ENCODE measurements around the gene ATPAF2.

ATPAF2 gene

DNA sequence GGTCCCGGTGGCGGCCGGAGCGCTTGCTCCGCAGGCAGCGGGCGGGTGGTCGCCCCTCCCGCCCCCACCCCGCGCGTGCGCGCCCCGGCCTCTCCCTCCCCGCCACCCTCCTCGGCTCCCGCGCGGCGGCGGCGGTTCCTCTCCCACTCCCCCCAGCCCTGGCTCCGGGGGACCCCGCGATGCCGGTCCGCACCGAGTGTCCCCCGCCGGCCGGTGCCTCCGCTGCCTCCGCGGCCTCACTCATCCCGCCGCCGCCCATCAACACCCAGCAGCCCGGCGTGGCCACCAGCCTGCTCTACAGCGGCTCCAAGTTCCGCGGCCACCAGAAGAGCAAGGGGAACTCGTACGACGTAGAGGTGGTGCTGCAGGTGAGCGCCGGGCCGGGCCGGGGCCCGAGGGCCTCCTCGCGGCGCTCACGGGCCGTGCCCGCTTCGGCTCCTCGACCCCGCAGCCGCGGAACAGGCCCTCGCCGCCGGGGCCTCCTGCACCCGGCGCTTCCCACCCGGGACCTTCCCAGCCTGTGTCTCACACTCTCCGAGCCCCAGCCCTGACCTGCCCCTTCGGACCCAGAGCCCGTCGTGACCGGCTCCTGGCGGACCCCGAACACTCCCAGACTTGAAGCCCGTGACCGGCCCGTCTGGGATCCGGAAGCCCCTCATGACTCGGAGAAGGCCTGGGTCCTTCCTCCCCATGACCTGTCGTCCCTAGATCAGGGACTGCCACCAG lies 730 bp upstream of the ATPAF2 start:
- DNase-seq = no peak

DNA sequence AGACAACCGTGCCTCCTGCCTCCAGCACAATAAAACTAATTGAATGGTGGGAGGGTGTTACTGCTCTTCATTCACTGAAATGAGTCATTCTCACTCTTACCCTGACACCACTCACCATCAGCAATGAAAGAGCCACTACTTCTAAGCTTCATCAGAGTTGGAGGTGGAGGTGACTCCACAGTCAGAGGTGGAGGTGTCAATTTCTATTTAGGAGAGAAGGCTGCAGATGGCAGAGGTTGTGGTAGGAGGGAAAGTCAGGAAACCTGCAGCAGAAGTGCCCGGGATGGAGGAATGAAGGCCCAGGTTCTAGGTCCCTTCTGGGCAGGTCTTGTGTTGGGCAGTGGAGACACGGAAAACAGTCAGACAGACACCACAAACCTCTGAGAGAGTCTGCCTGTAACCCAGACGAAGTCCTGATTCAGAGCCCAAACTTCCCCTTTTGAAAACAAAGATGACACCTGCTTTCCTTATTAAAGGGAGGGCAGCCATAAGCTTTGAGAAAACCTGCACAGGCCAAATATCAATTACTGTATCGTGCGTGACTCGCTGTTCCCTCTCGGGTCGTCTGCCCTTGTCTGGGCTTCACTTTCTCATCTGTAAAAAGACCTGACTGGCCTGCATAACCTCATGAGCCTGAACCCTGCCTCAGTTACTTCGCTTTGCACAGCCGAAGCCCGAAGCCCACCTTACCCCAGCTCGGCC lies 668 bp downstream of the ATPAF2 start:
- DNase-seq = no peak

DNA sequence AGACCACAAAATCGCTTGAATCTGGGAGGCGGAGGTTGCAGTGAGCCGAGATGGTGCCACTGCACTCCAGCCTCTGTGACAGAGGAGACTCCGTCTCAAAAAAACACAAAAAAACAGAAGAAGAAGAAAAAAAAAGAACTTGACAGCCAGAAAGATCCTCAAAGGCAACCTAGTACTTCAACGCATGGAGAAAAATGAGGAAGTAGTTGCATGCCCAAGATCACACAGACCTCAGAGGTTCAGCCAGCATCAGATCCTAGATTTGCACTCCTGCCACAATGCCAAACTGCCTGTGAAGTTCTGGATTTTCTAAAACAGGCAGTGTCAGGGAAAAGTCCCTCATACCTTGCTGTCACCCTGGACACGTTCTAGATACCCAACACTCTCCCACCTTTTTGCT lies 1.5 kb downstream of the ATPAF2 start:
- no peak for DNase-seq

DNA sequence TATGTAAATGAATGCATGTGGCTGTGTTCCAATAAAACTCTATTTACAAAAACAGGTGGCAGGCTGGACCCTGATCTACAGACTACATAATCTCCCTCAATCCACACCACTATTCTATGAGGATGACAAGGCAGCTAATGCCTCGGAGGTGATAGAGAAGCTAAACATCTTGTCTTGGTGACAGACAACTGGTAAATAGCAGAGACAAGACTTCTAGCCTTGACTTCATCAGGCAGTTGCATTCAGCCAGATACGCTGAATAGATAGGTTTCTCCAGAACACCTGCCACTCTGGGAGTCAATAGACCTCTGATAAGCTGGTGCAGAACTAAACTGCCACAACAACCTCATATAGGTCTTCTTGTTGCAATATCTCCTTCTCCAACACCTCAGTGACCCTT lies 3.3 kb downstream of the ATPAF2 start:
- DNase-seq = no peak

DNA sequence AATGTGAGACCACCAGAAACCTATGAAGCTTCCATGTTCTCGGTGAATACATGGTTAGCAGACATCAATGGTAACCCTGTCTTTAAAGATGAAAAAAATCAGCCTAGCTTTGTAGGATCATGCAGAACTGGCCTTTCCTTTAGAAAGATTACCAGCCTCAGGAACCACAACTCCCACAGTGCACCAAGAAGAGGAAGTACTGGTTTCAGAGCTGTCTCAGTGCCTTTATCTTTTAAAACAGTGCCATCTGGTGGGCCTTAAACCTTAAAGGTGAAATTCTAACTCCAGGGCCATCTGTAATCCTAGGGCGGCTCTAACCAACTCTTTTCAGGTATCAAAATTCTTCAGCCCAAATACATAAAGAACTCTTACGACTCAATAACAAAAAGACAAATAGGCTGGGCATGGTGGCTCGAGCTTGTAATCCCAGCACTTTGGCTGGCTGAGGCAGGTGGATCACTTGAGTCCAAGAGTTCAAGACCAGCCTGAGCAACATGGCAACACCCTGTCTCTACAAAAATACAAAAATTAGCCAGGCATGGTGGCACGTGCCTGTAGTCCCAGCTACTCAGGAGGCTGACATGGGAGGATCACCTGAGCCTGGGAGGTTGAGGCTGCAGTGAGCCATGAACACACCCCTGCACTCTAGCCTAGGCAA lies 5.4 kb downstream of the ATPAF2 start:
- DNase-seq = peak; percentile 50

DNA sequence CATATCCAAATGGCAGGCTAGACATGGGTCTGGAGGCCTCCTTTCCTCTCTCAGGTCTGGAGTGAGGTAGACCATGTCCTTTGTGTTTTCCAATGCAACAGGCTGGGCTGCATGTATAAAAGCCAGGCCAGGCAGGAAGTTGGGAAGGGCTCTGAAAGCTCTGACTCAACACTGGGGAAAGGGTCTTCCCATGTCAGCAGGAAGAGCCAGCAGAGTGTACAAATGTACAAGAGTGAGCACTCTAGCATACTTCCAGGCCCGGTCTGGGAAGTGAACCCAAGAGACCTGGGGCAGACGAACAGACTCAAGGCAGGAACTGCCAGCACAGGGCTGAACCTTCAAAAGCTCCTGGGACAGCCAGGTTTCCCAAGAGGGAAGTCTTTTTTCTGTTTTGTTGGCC lies 7.0 kb downstream of the ATPAF2 start:
- DNase-seq = no peak

DNA sequence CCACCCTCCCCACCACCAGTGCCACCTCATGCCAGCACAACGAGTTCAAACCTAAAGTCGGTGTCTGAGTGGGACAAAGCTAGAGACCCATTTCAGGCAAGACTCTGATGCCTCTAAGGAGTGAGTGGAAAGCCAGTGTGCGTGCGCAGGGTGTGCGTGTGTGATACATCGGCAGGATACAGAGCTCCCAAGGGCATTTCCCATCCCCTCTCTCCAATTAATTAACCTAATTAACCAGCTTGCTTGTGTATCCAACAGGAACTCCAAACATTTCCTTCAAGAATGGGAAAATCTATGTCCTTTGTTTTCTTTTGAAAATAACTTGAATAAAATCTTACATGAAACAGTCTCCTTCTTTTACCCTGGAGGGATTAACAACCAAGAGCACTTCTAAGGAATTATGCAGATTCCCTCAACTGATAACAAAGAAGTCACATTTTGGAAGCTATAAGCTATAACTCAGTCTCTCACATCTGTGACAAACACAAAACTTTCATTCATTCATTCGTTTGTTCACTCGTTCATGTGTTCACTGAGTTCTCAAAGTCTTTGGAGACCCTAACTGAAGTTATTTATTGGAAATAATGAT lies 9.9 kb downstream of the ATPAF2 start:
- no peak for DNase-seq

DNA sequence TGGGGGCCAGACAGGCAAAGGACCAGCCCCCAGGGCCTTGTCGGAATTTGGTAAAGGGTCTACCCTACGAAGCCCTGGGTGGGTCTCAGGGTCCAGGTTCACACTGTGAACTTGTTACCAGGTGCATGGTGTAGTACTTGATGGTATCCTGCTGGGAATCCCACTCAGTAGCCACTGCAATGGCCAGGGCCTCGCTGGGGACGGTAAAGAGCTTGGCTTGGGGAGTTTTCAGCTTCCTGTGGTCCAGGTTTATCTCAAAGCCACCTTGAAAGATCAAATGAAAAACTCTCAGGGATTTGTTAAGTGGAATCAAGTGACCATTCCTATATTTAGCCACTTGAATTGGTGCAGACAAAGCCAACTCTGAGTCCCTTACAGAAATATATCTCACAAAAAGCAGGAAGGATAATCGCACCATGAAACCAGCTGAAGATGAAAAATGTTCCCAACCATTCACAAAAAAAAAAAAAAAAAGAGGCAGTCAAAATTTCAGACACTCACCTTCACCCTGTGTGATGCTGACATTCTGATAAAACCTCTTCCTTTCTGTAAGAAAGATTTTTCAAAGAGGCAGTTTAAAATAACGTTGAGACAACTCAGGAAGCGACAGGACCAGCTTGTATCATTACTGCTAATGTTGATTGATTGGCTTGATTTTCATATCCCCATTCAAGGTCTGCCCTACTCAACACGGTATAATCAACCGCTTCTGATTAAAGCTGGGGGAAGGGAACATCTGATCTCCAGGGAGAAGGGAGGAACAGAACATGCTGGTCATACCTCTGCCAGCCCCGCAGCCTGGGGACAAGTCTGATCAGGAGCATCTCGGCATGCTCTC lies 10.6 kb downstream of the ATPAF2 start:
- no peak for DNase-seq

DNA sequence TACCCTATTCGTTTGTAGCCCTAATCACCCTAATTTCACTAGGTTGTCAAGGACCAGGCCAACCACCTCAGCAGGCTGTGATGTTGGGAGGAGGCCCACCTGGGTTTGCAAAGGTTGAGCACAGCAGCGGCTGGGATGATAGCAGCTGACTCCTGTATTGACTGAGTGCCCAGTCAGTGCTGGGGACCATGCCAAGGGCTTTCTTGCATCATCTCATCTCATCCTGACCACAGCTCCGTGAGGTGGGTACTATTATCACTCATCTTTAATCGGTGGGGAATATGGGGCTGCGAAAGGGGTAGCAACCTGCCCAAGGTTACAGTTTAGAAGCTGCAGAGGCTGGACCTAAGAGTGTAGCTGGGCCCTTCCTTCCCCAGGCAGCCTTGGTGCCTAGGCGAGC lies 11.7 kb downstream of the ATPAF2 start:
- DNase-seq = no peak

DNA sequence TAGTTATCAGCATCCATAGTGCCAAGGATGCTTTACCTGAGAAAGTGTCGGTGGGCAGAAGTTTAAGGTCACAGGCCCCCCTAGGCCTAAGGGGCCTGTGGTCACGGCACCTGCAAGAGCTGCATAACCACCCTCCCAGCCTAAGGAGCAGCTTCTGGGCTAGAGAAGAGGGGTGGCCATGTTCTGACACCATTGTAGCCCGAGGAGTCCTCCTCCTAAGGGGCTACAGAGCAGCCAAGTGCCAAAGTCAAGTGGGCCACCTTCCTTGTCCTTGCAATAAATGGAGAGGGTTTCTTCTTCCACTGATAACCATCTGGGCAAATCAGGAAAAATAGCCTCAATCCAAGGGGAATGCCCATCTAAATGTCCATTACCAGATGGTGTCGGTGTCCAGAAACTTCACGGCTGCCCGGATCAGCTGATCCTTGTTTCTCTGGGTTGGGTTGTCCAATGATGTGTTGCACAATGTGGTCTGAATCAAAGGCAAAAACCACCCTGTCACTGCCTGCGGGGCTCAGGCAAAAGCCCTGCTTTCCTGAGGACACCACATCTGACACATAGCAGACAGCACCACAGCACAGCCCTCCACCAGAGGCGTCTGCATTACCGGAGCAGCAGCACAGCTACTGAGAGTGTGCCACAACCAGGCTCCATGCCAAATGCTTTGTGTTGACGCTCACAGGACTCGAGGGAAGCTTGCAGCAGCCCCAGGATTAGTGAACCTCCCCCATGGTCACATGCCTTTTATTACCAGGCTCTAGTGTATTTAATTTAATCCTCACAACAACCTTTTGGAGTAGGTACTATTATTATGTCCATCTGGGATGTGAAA lies 12.8 kb downstream of the ATPAF2 start:
- peak; percentile 53 for DNase-seq

DNA sequence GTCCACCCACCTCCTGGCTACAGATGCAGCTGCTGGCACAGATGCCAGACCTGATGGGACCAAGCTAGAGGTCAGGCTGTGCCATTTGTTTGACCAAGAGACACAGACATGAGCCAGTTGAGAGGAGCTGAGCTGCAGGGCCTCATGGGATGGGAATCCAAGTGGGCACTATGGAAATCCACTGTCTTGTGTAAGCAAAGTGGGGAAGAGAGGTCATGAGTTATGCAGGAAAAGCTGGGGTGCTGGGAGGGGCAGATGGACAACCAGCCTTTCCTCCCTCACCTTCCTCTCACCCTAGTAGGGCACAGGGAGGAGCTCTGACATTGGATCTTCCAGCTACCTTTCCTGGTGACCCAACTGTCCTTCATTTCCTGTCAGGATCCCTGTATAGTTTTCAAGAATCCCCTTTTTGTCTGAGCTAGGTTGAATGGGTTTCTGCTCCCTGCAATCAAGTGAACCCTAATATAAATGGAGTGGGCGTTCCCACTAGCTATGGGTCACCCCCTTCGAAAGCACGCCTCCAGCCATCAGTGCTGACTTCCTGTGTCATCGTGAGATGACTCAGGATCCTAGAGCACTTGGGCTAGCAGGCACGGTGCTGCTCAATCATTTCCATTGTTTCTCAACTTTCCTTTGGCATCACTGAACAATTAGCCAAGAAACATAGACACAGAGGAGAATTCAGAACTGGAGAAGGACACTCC lies 13.6 kb downstream of the ATPAF2 start:
- DNase-seq = no peak

DNA sequence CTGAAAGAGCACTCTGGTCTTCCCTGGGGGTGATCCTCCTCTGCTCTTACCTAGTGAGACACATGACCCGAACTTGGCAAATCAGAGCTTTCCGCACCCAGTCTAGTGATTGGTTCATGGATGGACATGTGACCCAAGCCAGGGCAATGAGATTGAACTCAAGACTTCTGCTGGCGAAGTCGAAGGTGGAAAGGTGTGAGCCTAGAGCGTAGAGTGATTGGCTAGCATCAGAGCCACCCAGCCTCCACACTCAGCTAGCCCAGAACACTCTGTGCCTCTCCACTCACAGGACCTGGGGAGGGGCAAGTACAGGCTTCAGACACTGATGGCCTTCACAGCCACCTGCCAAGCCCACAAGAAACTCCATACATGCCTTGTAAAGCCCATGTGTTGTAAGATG lies 17.6 kb downstream of the ATPAF2 start:
- no peak for DNase-seq

DNA sequence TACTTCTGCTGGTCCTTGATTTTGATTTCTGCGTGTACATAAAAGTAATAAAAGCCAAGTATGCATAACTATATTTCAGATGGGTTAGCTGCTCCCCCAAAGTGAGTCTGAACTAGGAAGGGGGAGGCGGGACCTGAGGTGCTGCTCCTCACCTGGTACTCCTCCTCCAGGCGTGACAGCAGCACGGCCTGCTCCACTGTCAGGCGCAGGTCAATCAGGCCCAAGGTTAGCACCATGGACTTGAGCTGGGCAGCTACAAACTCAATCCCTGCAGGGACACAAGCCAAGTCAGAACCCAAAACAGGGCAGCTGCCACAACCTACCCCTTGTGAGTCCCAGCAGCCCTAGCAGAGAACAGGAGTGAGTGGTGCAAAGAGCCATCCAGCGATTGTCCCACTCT lies 18.0 kb downstream of the ATPAF2 start:
- DNase-seq = no peak

DNA sequence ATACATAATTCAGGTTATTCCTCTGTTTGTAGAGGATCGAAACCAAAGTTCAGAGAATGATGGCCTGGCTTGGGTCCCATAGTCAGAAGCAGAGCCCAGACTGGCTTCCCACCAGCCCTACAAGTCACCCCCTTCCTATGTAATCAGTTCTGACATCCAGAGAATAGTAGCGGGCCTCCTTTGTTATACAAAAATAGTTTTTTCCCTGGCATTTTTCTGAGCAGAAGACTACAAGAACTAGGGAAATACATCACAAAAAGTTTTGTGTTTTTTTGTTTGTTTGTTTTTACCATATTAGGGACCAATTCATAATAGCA lies 19.2 kb downstream of the ATPAF2 start:
- no peak for DNase-seq

DNA sequence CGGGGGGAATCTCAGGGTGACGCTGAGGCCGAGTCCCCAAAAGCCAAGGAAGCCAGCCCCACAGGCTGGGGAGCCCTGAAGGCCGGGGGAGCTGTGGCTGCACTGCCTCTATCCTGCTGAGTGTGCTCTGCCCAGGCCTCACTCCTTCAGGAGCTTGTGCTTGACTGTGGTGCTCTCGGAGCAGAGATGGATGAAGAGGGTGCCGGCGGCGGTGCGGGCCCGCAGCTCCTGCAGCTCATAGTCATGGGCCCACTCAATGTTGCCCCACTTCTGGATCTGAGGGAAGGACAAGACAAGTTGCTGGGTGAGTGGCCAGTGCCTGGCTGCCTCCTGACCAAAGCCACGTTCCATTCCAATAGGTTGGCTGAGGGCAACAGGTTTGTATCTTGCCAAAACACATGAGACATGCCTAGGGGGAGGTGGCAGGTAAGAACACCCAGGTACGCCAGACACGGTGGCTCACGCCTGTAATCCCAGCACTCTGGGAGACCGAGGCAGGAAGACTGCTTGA lies 20.5 kb downstream of the ATPAF2 start:
- DNase-seq = no peak

DNA sequence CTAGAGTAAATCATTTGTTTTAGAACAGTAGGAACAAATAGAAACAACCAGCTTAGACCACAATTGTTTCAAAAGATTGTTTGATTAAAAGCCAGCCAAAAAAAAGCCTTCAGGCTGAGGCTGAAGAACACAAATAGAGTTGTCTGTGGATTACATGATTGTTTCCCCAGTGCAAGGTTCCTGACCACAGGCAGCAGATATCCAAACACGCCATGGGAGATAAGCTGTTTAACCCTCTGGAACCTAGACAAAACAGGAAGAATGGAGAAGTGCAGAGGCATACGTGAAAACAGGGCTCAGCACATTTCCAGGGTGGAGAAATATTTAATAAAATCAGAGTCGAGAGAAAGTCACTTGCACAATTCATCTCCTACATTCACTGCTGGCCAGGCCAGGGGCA lies 21.0 kb downstream of the ATPAF2 start:
- no peak for DNase-seq

DNA sequence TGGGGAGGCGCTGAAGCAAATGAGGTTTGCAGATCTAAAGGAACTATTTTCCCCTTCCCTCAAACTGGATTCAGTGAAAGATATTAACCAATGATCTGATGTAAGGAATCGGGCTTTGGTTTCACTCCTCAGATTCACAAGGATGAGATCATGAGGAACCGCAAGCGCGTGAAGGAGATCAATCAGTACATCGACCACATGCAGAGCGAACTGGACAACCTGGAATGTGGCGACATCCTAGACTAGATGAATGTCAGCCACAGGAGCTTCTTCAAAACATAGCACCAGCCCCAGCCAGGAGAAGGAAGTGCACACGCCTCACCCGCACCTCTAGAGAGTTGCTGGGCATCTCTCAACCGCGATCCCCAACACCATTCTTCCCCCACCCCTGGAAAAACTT lies 22.5 kb downstream of the ATPAF2 start:
- DNase-seq = no peak

DNA sequence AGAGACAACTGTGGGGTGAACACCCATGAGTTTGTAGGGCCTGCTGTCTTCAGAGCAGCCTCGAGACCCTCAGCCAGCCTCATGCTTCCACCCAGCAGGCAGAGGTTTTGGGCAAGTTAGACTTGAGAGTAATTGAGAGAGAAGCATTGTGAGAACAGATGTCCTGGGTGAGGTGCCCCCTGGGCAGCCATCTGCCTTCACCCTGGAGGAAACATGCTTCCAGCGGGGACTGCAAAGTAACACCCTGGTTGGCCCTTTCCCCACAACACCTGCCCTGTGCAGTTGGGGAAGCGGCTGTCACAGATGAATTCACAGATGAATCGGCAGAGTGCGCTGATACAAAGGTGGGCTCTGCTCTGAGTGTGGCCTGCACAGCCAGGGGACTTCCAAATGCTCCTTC lies 23.4 kb downstream of the ATPAF2 start:
- DNase-seq = no peak

DNA sequence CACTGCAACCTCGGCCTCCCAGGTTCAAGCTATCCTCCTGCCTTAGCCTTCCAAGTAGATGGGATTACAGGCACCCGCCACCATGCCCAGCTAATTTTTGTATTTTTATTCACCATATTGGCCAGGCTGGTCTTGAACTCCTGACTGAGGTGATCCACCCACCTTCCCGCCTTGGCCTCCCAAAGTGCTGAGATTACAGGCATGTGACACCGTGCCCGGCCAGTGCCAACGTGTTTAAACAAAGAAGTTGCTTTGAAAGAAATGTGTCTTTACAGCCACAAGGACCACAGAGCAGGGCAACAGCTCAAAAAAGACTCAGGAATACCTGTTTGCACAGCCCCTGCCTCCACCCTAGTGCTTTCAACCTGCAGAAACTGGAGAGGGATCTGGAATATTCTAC lies 25.0 kb downstream of the ATPAF2 start:
- no peak for DNase-seq

DNA sequence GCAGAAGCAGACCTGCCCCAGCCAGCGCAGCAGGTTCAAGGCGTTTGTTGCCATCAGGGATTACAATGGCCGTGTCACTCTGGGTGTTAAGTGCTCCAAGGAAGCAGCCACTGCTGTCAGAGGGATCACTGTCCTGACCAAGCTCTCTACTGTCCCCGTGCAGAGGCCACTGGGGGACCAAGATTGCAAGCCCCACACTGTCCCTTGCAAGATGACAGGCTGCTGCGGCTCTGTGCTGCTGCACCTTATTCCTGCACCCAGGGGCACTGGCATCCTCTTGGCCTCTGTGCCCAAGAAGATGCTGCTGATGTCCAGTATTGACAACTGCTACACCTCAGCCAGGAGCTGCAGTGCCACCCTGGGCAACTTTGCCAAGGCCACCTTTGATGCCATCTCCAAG lies 27.7 kb downstream of the ATPAF2 start:
- no peak for DNase-seq

Measured in activated gamma-delta T cell treated with Interleukin-2 at 50 U/mL for 16 hours (primary cell).